LNCAP (cell line): ENCODE results near the gene PSMB11.

Source experiments
- TF ChIP-seq, protein P1 (sequence below): fragments of 450-650 bp; IDR thresholded peaks from 2 replicates; pipeline ENCODE4 v1.5.1; 2017; ENCODE audit warnings: mild to moderate bottlenecking

Gene PSMB11

DNA sequence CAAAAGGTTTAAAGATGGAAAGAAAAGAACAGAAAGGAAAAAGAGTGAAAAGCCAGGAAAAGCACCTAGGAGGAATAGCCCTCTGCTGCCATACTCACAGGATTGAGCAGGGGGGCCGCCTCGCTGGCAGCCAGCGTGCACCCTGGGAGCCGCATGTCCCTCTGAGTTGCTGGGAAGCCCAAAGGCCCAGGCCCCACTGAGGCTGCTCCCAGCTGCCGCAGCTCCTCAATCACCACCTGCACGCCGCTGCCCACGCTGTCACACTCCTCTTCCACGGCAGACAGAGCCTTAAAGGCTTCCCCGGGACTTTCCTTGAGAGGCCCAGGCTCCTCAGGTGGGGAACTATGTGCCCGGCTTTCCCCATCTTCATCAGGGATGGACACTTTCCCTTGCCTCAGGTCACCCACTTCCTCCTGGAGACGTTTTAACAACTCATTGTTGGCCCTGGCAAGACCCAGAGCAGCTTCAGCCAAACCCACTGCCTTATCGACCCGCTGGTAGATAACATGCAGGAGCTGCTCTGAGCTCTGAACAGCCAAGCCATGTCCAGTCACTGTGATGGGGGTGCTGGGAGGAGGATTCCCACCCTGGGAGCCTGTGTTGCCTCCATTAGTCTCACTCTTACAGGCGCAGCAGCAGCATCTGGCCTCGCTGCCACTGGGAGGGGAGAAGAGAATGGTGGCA lies 43.5 kb upstream of the PSMB11 start:
- TF ChIP-seq, protein P1, sequence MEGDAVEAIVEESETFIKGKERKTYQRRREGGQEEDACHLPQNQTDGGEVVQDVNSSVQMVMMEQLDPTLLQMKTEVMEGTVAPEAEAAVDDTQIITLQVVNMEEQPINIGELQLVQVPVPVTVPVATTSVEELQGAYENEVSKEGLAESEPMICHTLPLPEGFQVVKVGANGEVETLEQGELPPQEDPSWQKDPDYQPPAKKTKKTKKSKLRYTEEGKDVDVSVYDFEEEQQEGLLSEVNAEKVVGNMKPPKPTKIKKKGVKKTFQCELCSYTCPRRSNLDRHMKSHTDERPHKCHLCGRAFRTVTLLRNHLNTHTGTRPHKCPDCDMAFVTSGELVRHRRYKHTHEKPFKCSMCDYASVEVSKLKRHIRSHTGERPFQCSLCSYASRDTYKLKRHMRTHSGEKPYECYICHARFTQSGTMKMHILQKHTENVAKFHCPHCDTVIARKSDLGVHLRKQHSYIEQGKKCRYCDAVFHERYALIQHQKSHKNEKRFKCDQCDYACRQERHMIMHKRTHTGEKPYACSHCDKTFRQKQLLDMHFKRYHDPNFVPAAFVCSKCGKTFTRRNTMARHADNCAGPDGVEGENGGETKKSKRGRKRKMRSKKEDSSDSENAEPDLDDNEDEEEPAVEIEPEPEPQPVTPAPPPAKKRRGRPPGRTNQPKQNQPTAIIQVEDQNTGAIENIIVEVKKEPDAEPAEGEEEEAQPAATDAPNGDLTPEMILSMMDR: no peak

DNA sequence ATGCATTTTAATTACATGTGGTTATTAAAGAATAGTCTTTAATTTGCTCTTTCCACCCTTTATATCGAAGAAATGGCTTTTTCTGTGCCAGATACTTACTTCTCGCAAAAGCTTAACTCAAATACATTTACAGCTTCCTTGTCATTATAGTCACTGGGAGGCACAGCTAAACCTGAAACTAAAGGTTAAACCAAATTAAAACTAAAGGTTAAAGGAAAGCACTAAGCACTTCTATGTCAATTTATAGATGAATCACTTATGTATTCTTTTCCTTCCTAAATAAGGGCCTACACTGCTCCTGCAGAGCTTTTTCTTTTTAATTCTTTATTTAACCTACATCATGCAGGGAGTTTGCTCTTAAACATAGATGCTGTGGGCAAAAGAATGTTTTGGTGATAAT lies 41.2 kb upstream of the PSMB11 start:
- TF ChIP-seq, protein P1: no peak

DNA sequence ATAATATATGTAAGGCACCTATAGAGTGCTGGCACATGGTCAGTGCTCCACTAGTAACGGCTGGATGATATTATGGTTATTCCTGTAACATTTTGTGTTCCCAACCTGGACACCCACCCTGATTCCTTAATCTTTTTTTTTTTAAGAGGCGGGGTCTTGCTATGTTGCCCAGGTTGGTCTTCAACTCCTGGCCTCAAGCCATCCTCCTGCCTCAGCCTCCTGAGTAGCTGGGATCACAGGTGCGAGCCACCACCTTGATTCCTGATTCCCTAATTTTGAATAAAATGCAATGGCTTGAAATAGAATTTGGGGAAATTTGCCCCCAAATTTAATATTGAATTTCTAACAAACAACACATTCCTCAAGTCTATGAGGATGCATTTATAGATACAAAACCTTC lies 39.4 kb upstream of the PSMB11 start:
- TF ChIP-seq, protein P1: no peak

DNA sequence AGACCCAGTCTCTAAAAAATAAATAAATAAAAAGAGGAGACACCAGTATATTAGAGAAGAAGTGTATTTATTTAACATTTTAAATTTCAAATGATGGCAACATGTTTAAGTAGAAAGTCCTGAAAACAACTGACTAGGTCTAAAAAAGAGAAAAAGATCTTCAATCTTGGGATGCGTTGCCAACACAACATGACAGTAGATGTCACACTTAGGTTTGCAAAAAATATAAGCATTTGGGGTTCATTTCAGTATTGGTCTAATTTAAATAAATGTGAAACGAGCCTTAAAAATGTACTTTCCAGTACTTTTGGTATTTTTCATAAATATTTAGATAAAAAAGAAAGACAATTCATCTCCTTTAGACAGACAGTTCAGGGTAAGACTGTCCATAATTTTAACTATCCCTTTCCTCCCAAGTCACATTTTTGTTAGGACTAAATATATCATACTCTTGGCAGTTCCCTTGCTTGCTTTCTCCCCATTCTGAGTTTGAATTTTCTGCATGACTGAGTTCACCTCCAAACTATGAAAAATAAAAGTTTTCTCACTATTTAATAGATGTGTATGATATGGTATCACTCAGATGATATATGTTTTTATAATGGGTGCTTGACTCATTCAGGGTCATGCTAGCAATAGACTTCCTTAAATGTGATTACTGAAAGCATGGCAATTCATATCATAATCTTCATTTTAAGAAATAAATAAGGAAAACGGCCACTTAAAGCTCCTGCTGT lies 36.4 kb upstream of the PSMB11 start:
- TF ChIP-seq, protein P1: no peak

DNA sequence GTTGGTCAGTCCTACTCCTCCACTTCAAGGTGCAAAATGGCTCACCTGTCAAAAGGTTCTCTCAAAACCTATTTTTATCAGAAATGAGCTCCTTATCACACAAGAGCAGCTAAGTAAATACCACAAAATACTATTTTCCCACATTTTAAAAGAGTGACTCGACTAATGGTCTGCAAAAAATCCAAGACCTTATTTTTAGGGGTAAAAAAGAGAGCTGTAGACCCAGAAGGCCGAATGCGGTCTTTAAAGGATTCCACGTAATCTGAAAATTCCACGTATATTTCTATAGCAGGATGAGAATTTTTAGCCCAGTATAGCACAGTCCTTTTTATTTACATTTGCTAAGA lies 35.9 kb upstream of the PSMB11 start:
- TF ChIP-seq, protein P1: no peak

DNA sequence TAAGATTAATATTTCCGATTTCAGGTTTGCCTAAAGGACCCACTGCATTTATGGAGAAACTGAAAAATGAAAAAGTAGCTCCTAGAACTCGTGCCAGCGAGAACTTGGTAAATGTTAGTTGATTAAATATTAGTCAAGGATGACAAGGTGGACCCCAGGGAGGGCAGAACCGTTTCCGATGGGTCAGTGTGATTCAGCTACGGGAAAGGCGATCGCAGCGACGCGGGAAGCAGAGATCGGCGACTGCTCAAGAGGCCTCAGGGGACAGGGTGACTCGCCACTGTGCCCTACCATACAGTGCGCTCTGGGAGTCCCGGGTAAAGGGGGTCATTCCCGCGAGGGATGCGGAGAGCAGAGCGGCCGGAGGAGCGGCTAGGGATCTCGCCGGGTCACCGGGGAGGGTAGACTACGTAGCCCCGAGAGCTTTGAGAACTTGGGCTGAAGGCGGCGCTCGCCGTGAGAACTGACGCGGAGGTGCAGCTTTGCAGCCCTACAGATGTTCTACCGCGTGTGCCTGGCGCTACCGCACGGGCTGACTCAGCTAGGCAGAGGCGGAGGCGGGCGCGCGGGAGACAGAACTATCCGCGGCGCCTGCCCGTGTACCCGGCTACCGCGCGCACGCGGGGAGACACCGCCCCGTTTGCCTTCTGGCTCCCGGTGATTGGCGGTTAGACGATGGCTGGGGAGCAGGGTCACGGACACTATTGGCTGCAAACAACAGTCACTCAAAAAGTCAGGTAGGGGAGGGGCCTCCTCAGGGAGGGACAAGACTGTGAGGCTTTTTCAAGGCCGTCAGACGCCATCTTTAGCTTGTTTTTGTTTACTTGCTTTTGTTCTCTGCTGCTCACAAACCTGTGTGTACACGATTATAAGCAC lies 35.2 kb upstream of the PSMB11 start:
- TF ChIP-seq, protein P1: no peak; the same call in 1 of the 2 replicates

DNA sequence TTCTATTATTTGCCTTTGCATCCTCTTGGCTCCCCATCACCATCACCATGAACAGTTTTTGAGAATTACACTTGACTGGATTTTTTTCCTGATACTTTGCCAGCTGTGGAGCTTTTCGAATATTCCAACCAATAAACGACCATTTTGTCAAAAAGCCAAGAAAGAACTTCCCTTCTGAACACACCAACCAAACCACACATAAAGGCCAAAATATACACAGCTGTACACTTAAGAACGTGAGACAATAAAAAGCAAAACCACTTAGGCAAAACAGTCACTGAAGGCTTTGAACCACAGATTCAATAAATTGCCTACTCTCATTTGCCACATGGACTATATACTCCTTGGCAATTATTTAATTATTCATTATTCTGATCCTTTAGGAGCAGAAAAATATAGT lies 33.2 kb upstream of the PSMB11 start:
- TF ChIP-seq, protein P1: no peak
